Right kidney (tissue), 9 donors: ENCODE measurements around the gene SAMD5.

Source experiments
- DNase-seq: peaks from one replicate; pipeline ENCODE4 v3.0.0-alpha.2; 2016
- long read RNA-seq, 8 donors: transcript quantifications; one replicate each; lab custom pipeline, GENCODE V29; 2026

Gene SAMD5
- long read RNA-seq, donor 1: 0 reads
- long read RNA-seq, donor 2, full-length matches to known transcripts: 2 of 2 reads
- long read RNA-seq, donor 2, partial matches to known transcripts: 0 of 2 reads
- long read RNA-seq, donor 2, other reads (novel, unspliced or antisense): 0 of 2 reads
- long read RNA-seq, donor 3: 0 reads
- long read RNA-seq, donor 4, full-length matches to known transcripts: 4 of 4 reads
- long read RNA-seq, donor 4, partial matches to known transcripts: 0 of 4 reads
- long read RNA-seq, donor 4, other reads (novel, unspliced or antisense): 0 of 4 reads
- long read RNA-seq, donor 5, full-length matches to known transcripts: 2 of 2 reads
- long read RNA-seq, donor 5, partial matches to known transcripts: 0 of 2 reads
- long read RNA-seq, donor 5, other reads (novel, unspliced or antisense): 0 of 2 reads
- long read RNA-seq, donor 6, full-length matches to known transcripts: 5 of 5 reads
- long read RNA-seq, donor 6, partial matches to known transcripts: 0 of 5 reads
- long read RNA-seq, donor 6, other reads (novel, unspliced or antisense): 0 of 5 reads
- long read RNA-seq, donor 7, full-length matches to known transcripts: 3 of 3 reads
- long read RNA-seq, donor 7, partial matches to known transcripts: 0 of 3 reads
- long read RNA-seq, donor 7, other reads (novel, unspliced or antisense): 0 of 3 reads
- long read RNA-seq, donor 8, full-length matches to known transcripts: 2 of 7 reads
- long read RNA-seq, donor 8, partial matches to known transcripts: 5 of 7 reads
- long read RNA-seq, donor 8, other reads (novel, unspliced or antisense): 0 of 7 reads

- DNase-seq: peak; percentile 89
Observed at GRCh38 chr6:147508042-147508865, at the start of gene SAMD5. SAMD5 (plus strand) TSS chr6:147508690; CDS start chr6:147508929, 239 bp downstream.

DNA sequence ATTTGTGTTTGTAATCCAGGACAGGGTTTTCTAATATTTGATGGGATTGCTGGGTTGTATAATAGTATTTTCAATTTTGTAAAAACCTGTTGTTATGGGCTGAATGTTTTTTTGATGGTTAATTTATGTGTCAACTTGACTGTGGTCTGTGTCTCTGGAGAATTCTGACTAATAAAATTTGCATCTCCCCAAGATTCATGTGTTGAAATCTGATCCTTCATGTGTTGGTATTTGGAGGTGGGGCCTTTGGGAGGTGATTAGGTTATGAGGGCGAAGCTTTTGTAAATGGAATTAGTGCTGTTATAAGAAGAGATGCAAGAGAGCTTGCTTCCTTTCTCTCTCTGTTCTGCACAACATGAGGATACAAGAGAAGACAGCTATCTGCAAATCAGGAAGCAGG, 48.7 kb upstream of the SAMD5 start:
- no peak for DNase-seq

DNA sequence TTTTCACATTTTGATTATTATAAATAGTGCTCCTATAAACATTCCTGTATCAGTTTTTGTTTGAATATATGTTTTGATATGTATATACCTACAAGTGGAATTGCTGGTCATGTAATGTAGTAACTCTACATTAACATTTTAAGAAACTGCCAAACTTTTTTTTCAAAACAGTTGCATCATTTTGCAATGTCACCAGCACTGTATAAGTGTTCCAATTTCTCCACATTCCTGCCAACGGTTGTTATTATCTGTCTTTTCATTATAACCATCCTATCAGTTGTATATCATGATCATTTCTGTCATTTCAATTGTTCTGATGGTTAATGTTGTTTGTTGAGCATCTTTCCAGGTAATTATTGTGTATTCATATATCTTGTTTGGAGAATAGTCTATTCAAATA, 44.8 kb upstream of the SAMD5 start:
- no peak for DNase-seq

GRCh38 chr6:147467428-147467827, 41.1 kb upstream of the SAMD5 start:
- DNase-seq: no peak

DNA sequence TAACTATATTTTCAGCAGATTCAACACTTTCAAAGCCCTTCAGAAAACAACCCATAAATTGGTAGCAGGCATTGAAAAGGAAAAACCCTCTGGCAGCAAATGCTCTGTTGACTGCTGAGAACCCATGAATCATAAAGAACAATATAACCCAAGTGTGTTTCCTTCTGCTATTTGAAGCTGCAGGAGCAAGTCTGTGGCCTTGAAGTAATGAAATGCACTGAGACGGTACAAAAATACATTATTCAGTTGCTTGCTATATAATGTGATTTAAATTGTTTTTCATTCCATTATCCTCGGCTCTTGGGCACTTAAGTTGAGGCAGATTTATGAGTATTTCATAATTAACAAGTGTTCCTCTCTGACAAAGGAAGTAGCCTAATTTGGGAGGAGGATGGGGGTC, 40.6 kb upstream of the SAMD5 start:
- DNase-seq: no peak

DNA sequence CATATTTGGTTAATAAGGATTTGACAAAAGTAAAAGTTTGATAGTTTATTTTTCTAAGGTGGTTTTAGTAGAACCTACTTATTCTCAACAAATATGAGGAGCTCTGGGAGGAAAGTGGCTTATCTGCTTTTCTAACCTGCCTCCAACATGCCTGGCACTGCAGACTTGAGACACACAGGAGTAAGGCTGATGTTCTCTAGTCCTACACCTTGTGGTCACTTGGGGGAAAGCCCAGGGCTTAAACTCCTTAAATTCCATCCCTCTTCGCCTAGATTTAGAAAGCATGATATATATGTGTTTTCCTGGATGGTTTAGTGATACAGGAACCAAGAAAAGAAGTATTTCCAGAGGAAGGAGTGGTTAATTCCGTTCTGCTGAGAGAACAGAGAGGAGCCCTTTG, 39.9 kb upstream of the SAMD5 start:
- DNase-seq: no peak

- DNase-seq: no peak
Observed at GRCh38 chr6:147479857-147480256, 28.6 kb upstream of the SAMD5 start.

- no peak for DNase-seq
Observed at GRCh38 chr6:147486683-147487082, 21.8 kb upstream of the SAMD5 start.

- DNase-seq: no peak
Observed at GRCh38 chr6:147497472-147497871, 11.0 kb upstream of the SAMD5 start.

DNA sequence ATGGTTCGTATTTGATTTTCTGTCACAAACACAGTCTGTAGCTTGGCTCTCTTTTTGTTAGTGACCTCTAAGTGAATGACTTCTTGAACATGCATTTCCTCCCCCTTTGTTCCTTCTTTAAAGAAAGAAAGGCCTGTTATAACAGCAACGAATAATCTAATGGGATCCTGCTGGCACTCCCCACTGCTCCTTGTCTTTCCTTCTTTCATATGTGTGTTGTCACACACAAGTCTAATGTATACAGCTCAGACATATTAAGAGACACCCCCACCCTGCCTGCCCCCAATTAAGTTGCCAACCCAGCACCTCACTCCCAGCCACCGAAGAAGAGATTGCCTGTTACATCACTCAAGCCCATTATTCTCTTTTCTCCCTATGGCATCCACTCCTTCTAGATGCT, 4.9 kb upstream of the SAMD5 start:
- no peak for DNase-seq

DNA sequence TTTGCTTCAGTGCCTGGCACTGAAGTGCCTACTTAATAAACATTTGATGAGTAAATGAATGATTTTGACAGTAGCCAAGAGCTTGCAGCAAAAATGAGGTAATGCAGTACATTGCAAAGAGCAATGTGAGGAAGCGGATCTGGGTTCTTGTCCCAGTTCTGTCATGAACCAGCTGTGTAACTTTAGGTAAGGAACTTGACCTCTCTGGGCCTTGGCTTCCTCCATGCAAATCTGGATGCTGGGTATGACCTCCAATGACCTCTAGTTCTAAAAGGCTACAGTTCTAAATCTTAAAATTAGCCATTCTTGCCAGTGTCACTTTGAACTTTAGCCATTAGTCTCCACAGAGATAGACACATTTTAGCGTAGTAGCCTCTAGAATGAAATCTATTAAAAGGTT, 3.6 kb upstream of the SAMD5 start:
- DNase-seq: no peak

DNA sequence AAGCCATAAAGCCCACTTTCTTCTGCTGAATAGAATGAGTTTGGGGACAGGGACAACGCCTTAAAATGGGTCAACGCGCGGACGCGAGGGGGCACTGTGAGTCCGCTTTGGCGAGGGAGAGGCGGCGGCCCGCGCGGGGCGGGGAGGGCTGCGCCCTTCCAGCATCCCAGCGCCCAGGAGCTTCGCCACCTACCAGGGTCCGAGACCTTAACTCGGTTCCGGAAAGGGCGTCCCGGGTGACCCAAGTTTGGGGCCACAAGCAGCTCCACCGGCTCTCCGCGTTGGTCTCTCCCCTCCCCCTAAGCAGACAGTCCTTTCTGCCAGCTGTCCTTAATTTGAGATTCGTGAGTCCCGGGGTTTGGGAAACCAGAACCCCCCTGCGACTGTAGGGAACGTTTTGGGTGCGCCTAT, 1.8 kb upstream of the SAMD5 start:
- peak; percentile 82 for DNase-seq

DNA sequence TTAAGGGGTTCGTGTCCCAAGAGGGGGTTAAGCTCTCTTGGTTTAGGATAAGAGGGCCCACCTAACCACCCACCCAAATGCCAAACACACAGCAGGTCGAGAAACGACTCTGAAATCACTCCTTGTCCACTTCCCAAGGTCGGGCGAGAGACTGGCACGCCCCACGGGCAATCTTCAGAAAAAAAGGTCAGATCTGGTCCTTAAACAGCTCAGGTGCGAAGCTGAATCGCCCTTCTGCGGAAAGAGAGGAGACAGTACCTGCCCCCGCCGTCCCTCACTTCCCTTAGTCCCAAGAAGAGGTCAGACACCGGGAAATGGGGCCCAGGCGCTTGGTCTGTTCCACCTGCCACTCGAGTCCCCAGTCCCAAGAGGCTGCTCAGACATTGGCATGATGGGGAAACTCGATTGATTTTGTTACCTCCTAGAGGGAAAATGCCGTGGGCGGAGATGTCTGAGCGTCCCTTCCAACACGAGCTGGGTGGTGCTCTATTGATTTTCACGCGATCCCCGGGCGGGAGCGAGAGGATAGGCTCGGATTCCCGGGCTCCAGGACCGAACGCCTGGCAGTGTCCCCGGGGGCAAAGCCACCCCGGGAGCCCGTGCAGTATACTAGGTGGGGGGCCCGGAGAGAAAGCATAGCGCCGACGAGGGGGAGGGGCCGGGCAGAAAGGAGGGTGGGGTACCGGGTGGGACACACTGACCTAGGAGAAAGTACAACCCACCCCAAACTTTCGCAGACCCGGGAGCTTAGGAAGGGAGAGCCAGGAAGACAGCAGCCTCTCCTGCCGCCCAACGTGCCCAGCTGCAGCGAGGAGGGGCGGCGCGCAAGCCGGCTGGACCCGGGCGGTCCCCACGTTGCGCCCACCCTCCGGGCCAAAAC, 1.1 kb upstream of the SAMD5 start:
- peak; percentile 57 for DNase-seq

DNA sequence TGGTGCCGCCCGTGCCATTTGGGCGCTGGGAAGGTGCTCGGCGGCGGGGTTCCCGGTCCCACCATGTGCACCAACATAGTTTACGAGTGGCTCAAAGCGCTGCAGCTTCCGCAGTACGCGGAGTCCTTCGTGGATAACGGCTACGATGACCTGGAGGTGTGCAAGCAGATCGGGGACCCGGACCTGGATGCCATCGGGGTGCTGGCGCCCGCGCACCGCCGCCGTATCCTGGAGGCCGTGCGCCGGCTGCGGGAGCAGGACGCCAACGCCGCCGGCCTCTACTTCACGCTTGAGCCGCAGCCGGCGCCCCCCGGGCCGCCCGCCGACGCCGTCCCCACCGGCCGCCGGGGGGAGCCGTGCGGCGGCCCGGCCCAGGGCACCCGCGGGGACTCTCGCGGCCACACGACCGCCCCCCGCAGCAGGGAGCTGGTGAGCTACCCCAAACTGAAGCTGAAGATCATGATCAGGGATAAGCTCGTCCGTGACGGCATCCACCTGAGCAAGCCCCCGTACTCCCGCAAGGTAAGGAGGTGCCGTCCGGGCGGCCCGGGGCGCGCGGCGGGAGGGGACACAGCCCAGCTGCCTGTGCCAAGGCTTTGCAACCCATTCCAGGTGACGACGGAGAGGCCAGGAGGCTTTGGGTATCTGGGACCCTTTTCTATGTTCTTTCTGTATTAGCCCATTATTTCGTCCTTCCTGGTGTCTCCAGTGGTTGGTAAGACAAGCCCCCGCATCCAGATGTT, 547 bp downstream of the SAMD5 start:
- peak; percentile 64 for DNase-seq

DNA sequence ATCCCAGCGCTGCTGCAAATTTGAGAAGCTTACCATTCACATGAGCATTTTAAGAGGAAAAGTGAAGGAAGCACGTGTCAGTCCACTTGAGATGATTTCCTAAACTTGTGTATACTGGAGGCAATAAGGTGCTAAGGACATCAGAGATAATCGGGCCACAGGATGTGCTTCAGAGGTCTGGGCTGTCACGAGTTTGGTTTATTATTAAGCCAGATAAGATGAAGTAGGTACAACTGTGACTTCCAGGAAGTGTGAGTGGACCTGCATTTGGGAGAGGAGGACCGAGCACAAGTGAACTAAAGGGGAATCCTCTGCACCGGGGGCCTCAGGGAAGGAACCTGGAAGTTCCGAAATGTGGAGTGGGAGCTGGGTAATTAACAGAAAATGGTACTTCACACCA, 1.4 kb downstream of the SAMD5 start:
- no peak for DNase-seq

DNA sequence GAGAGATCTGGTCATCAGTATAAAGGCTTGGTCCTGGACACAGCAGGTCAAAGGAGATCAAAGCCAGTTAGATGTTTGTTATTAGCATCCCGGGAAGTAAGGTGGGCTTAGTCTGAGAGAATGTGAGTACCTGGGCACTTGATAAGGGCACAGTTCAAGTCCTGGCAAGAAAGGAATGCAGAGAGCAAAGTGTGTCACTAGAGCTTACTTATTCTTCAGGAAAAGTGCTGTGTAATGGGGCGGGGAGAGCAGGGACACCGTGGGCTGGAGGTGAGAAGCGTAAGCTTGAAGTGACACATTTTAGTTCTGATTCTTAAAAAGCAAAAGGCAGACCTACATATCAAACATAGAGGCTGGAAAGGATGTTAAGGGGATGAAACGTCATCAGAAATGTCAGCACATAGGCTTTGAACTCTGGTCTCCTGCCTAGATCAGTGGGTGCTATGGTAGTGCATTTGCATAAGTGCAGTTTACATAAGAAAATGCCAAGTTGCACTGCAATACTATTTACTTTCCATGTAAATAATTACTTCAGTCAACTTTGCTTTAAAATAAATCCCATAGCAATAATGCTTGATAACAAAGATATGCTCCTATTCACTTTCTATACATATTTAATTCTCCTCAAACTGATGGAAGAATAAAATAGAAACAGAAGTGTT, 2.6 kb downstream of the SAMD5 start:
- no peak for DNase-seq

DNA sequence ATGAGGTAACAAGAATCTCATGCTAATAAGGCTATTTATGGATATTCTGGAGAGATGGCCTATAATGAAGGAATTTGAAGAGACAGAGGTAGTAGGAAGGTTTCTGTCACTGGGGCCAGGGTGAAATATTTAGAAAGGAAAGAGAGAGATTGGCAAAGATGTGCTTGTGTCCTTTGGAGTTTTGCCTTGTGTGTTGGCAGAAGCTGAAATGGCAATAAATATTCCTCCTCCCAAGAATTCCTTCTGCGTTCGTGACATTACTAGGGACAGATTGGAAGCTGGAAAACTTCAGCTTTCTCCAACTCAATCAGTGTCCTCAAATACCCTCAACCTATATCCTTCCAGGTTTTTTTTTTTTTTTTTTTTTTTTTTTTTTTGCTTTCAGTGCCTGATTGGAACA, 6.3 kb downstream of the SAMD5 start:
- no peak for DNase-seq

DNA sequence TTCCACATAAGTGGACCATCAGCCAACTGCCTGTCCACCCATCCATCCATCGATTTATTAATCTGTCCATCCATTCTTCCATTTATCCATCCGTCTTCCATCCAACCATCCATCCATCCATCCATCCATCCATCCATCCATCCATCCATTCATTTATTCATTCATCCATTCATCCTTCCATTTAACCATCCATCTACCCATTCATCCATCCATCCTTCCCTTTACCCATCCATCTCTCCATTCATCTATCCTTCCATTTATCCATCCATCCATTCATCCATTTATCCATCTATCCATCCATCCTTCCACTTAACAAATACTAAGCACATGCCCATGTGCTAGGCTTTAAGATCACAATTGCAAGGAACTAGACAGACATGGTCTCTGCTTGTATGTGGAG, 6.8 kb downstream of the SAMD5 start:
- no peak for DNase-seq

- no peak for DNase-seq
Observed at GRCh38 chr6:147522597-147522996, 14.1 kb downstream of the SAMD5 start.

GRCh38 chr6:147525519-147526209, 17.2 kb downstream of the SAMD5 start:
- no peak for DNase-seq
